H9 (cell line): ENCODE data around the gene FBXO34. TPM values are rescaled to one million over a fixed set of nuclear protein-coding genes. Genes with fewer than 3 reads are reported as not detected.
A peak's percentile ranks its signal among the peaks of the same experiment; 100 is the strongest.

Experiments
- DNase-seq: peaks from one replicate; pipeline ENCODE4 v3.0.0-alpha.2; 2017
- H2AFZ ChIP-seq: one replicate; pipeline ENCODE4 v1.6.1; 2013; ENCODE audit warnings: mild to moderate bottlenecking, low read length, control low read depth, moderate library complexity
- H2AK5ac ChIP-seq: 2 replicates; pipeline ENCODE4 v1.6.1; 2013; ENCODE audit warnings: low read length, control low read depth, mixed read lengths; ENCODE audit not compliant: insufficient read length
- H2BK120ac ChIP-seq: one replicate; pipeline ENCODE4 v1.6.1; 2013; ENCODE audit warnings: low read depth, mild to moderate bottlenecking, low read length, control low read depth, inconsistent platforms; ENCODE audit not compliant: poor library complexity, severe bottlenecking
- H2BK12ac ChIP-seq: 2 replicates; pipeline ENCODE4 v1.6.1; 2013; ENCODE audit warnings: low read length, control low read depth, mixed read lengths, low read depth; ENCODE audit not compliant: insufficient read length
- H2BK15ac ChIP-seq: 2 replicates; pipeline ENCODE4 v1.6.1; 2013; ENCODE audit warnings: low read depth, low read length, control low read depth
- H2BK20ac ChIP-seq: one replicate; pipeline ENCODE4 v1.6.1; 2013; ENCODE audit warnings: low read depth, mild to moderate bottlenecking, low read length, control low read depth, inconsistent platforms; ENCODE audit not compliant: poor library complexity, severe bottlenecking
- H2BK5ac ChIP-seq: 2 replicates; pipeline ENCODE4 v1.6.1; 2013; ENCODE audit warnings: low read length, control low read depth, mixed read lengths; ENCODE audit not compliant: insufficient read length
- H3K14ac ChIP-seq: 2 replicates; pipeline ENCODE4 v1.6.1; 2013; ENCODE audit warnings: low read length, control low read depth; ENCODE audit not compliant: insufficient read depth
- H3K18ac ChIP-seq: 2 replicates; pipeline ENCODE4 v1.6.1; 2013; ENCODE audit warnings: low read depth, mild to moderate bottlenecking, mixed read lengths, low read length, control low read depth; ENCODE audit not compliant: insufficient read length
- H3K23ac ChIP-seq: 2 replicates; pipeline ENCODE4 v1.6.1; 2013; ENCODE audit warnings: low read length, control low read depth, mixed read lengths, low read depth; ENCODE audit not compliant: insufficient read length
- H3K23me2 ChIP-seq: 2 replicates; pipeline ENCODE4 v1.6.1; 2013; ENCODE audit warnings: low read depth, mild to moderate bottlenecking, mixed read lengths, low read length, control low read depth; ENCODE audit not compliant: insufficient read length, poor library complexity, severe bottlenecking
- H3K27ac ChIP-seq: 2 replicates; pipeline ENCODE4 v1.5.1; 2013; ENCODE audit warnings: low read length, control low read depth, mixed read lengths, low read depth; ENCODE audit not compliant: insufficient read length
- H3K27me3 ChIP-seq: 2 replicates; pipeline ENCODE4 v1.6.1; 2013; ENCODE audit warnings: low read length, control low read depth, inconsistent platforms; ENCODE audit not compliant: insufficient read depth
- H3K4ac ChIP-seq: 2 replicates; pipeline ENCODE4 v1.6.1; 2013; ENCODE audit warnings: low read depth, mild to moderate bottlenecking, control low read depth, inconsistent platforms, low read length, moderate library complexity
- H3K4me1 ChIP-seq: 2 replicates; pipeline ENCODE4 v1.6.1; 2013; ENCODE audit warnings: low read length, control low read depth, inconsistent platforms; ENCODE audit not compliant: insufficient read depth
- H3K4me2 ChIP-seq: 2 replicates; pipeline ENCODE4 v1.6.1; 2013; ENCODE audit warnings: low read length, control low read depth, mixed read lengths; ENCODE audit not compliant: insufficient read length, insufficient read depth
- H3K56ac ChIP-seq: 2 replicates; pipeline ENCODE4 v1.6.1; 2013; ENCODE audit warnings: low read depth, mild to moderate bottlenecking, mixed read lengths, low read length, control low read depth; ENCODE audit not compliant: insufficient read length
- H3K79me1 ChIP-seq: 2 replicates; pipeline ENCODE4 v1.6.1; 2013; ENCODE audit warnings: low read depth, mild to moderate bottlenecking, moderate library complexity, low read length, control low read depth, inconsistent platforms; ENCODE audit not compliant: insufficient read depth, poor library complexity, severe bottlenecking
- H3K79me2 ChIP-seq: 2 replicates; pipeline ENCODE4 v1.6.1; 2013; ENCODE audit warnings: low read length, control low read depth, inconsistent platforms; ENCODE audit not compliant: insufficient read depth
- H3K9ac ChIP-seq: 2 replicates; pipeline ENCODE4 v1.6.1; 2013; ENCODE audit warnings: low read length, control low read depth, mixed read lengths; ENCODE audit not compliant: insufficient read length; ENCODE audit errors: extremely low read depth
- H3K9me3 ChIP-seq: one replicate; pipeline ENCODE4 v1.6.1; 2013; ENCODE audit warnings: low read depth, low read length, inconsistent platforms; ENCODE audit not compliant: control insufficient read depth
- H3T11ph ChIP-seq: one replicate; pipeline ENCODE4 v1.6.1; 2013; ENCODE audit warnings: mild to moderate bottlenecking, low read length, control low read depth, inconsistent platforms
- H4K20me1 ChIP-seq: one replicate; pipeline ENCODE4 v1.6.1; 2013; ENCODE audit not compliant: control insufficient read depth, insufficient read length, insufficient read depth
- H4K5ac ChIP-seq: 2 replicates; pipeline ENCODE4 v1.6.1; 2013; ENCODE audit warnings: low read depth, mild to moderate bottlenecking, mixed read lengths, low read length, control low read depth; ENCODE audit not compliant: insufficient read length
- H4K8ac ChIP-seq: replicated peaks from 2 replicates; pipeline ENCODE4 v1.6.1; 2013; ENCODE audit warnings: low read length, control low read depth, mixed read lengths, low read depth; ENCODE audit not compliant: insufficient read length
- H4K91ac ChIP-seq: 2 replicates; pipeline ENCODE4 v1.6.1; 2013; ENCODE audit warnings: low read depth, mild to moderate bottlenecking, moderate library complexity, mixed read lengths, low read length, control low read depth; ENCODE audit not compliant: insufficient read length
- H3K27ac Mint-ChIP-seq, 3 experiments: 2 replicates in 2 of 3; 3 replicates in 1 of 3; pipeline ENCODE4 v1.8.0; 2020 to 2021; ENCODE audit warnings: mixed read lengths in 3 of 3, mild to moderate bottlenecking in 1 of 3, moderate library complexity in 1 of 3
- H3K27me3 Mint-ChIP-seq: 2 replicates; pipeline ENCODE4 v1.8.0; 2021; ENCODE audit warnings: low read depth, mild to moderate bottlenecking, moderate library complexity, mixed read lengths
- H3K36me3 Mint-ChIP-seq, 3 experiments: 2 replicates in 2 of 3; 3 replicates in 1 of 3; pipeline ENCODE4 v1.8.0; 2020 to 2021; ENCODE audit warnings: low read depth in 3 of 3, mixed read lengths in 3 of 3; ENCODE audit not compliant: insufficient read depth in 1 of 3
- H3K4me1 Mint-ChIP-seq, 2 experiments: 2 replicates each; pipeline ENCODE4 v1.8.0; 2020; ENCODE audit warnings: mixed read lengths in 2 of 2
- H3K4me3 Mint-ChIP-seq, 2 experiments: 2 replicates in 1 of 2; 3 replicates in 1 of 2; pipeline ENCODE4 v1.8.0; 2020 to 2021; ENCODE audit warnings: mild to moderate bottlenecking in 2 of 2, mixed read lengths in 2 of 2, moderate library complexity in 1 of 2
- H3K9me3 Mint-ChIP-seq, 2 experiments: 2 replicates in 1 of 2; 3 replicates in 1 of 2; pipeline ENCODE4 v1.8.0; 2020; ENCODE audit warnings: mild to moderate bottlenecking in 2 of 2, mixed read lengths in 2 of 2, moderate library complexity in 1 of 2
- CTCF ChIP-seq: fragments of 200-600 bp; sonication (generic); conservative IDR thresholded peaks from 3 replicates; pipeline ENCODE4 v1.8.0; 2021; ENCODE audit warnings: antibody characterized with exemption, mild to moderate bottlenecking
- WGBS: extraction: QIAGEN DNeasy Blood & Tissue Kit; methylation state at CpG from one replicate; pipeline ENCODE4 v1.1.7; 2013; ENCODE audit warnings: missing lambda C conversion rate, low lambda C conversion rate, mixed read lengths; ENCODE audit not compliant: insufficient read length; ENCODE audit errors: extremely low coverage; 5-methylcytosine and 5-hydroxymethylcytosine counted together
- total RNA-seq: library from RNA; stranded (reverse); gene quantifications from 2 replicates; pipeline ENCODE4 v1.2.1, GENCODE V29; 2021

The FBXO34 gene
- total RNA-seq, 1 experiment from 2014 or later = 12.0 TPM

- peaks cover 6% of the 10 kb centered on the region for H3K79me1 ChIP-seq
- no peak overlapping the region for H3K27ac ChIP-seq
- no peak overlapping the region for H4K8ac ChIP-seq
- no peak overlapping the region for H2BK12ac ChIP-seq
- H3K4ac ChIP-seq = no peak overlapping the region
- no peak overlapping the region for H2BK15ac ChIP-seq
- H3K23me2 ChIP-seq = no peaks in the 10 kb centered on the region
- no peak overlapping the region for H3K56ac ChIP-seq
- peak overlapping the region in 1 of 3 experiments; percentile 42; a peak in 1 of 7 replicates for H3K27ac Mint-ChIP-seq
- H3K14ac ChIP-seq = no peak overlapping the region
- no peak overlapping the region for H3K18ac ChIP-seq
- H3K36me3 Mint-ChIP-seq = no peaks in the 10 kb centered on the region; a peak in 1 of 7 replicates
- H3K23ac ChIP-seq = no peak overlapping the region
- no peak overlapping the region for H3T11ph ChIP-seq
- no peaks in the 10 kb centered on the region for H3K27me3 ChIP-seq
- no peak overlapping the region for H3K4me3 Mint-ChIP-seq
- no peak overlapping the region for H4K5ac ChIP-seq
- DNase-seq = no peak
- H3K9me3 ChIP-seq = no peaks in the 10 kb centered on the region
- no peak overlapping the region for H2BK20ac ChIP-seq
- H4K91ac ChIP-seq = no peak overlapping the region
- no peak overlapping the region for H3K9ac ChIP-seq
- no peak overlapping the region for H2BK5ac ChIP-seq
- no peaks in the 10 kb centered on the region for H3K9me3 Mint-ChIP-seq
- WGBS = no CpG with 5 or more reads among the region's 2 CpGs
- no peak overlapping the region for H3K4me2 ChIP-seq
- no peak overlapping the region for H2BK120ac ChIP-seq
- no peaks in the 10 kb centered on the region for H3K79me2 ChIP-seq
- no peak overlapping the region for H2AFZ ChIP-seq
- H3K27me3 Mint-ChIP-seq = no peaks in the 10 kb centered on the region; the same call in 1 of the 2 replicates
- H3K4me1 ChIP-seq = peaks cover 3% of the 10 kb centered on the region; the same call in 1 of the 2 replicates
- no peak overlapping the region for H2AK5ac ChIP-seq
- H3K4me1 Mint-ChIP-seq = peaks cover 15 to 19% of the 10 kb centered on the region in 2 experiments
- TF ChIP-seq CTCF = no peak
- H4K20me1 ChIP-seq = no peaks in the 10 kb centered on the region
Measured at GRCh38 chr14:55339770-55340169, 68.5 kb downstream of the FBXO34 start.
